NB4 (cell line): ENCODE results near the gene BST1.

Experiments used
- DNase-seq: peaks from one replicate; pipeline ENCODE4 v3.0.0; 2010; ENCODE audit warnings: low read depth
- H3K4me3 ChIP-seq: one replicate; pipeline ENCODE4 v1.5.1; 2011; ENCODE audit warnings: mild to moderate bottlenecking, low read depth, low read length, moderate library complexity
- CTCF ChIP-seq: IDR thresholded peaks from one replicate; pipeline ENCODE4 v1.5.1; 2012; ENCODE audit warnings: low read depth, low read length
- MAX ChIP-seq: IDR thresholded peaks from 2 replicates; pipeline ENCODE4 v1.6.1; 2011; ENCODE audit warnings: low read depth, low read length
- MYC ChIP-seq: IDR thresholded peaks from 2 replicates; pipeline ENCODE4 v1.6.1; 2011; ENCODE audit warnings: low read depth, low read length
- POLR2A ChIP-seq: IDR thresholded peaks from 2 replicates; pipeline ENCODE4 v1.6.1; 2011; ENCODE audit warnings: mild to moderate bottlenecking; ENCODE audit not compliant: insufficient read length; ENCODE audit errors: extremely low read depth

Gene BST1

GRCh38 chr4:15717086-15717485, 14.2 kb downstream of the BST1 start:
- TF ChIP-seq CTCF (no peak), MYC (no peak), POLR2A (no peak), MAX (no peak)
- no peak for DNase-seq
- no peak overlapping the region for H3K4me3 ChIP-seq

- no peak overlapping the region for H3K4me3 ChIP-seq
- DNase-seq, result no peak
- no peak for TF ChIP-seq MYC
- TF ChIP-seq POLR2A, result no peak
These were observed 15.0 kb downstream of the BST1 start for GRCh38 chr4:15717657-15718416.

- H3K4me3 ChIP-seq, result no peak overlapping the region
- TF ChIP-seq POLR2A (no peak), CTCF (no peak), MYC (no peak)
- no peak for DNase-seq
These were observed 15.6 kb downstream of the BST1 start for GRCh38 chr4:15718465-15718864.

GRCh38 chr4:15718959-15719358, 16.1 kb downstream of the BST1 start:
- no peak overlapping the region for H3K4me3 ChIP-seq
- no peak for DNase-seq

GRCh38 chr4:15719506-15719905, 16.6 kb downstream of the BST1 start:
- no peak; the same call in 1 of the 2 replicates for TF ChIP-seq MYC
- DNase-seq, result peak; percentile 93
- no peak overlapping the region for H3K4me3 ChIP-seq

More at GRCh38 chr4:15718959-15719358, 16.1 kb downstream of the BST1 start:
- no peak for TF ChIP-seq POLR2A

- H3K4me3 ChIP-seq, result no peak overlapping the region
- TF ChIP-seq CTCF, result no peak
- no peak for TF ChIP-seq POLR2A
- TF ChIP-seq MYC, result no peak
- TF ChIP-seq MAX, result no peak
- peak; percentile 72 for DNase-seq
These were observed 18.0 kb downstream of the BST1 start for GRCh38 chr4:15720851-15721250.

GRCh38 chr4:15725608-15726007, 22.7 kb downstream of the BST1 start:
- TF ChIP-seq MYC, result no peak
- TF ChIP-seq MAX, result no peak
- TF ChIP-seq CTCF, result no peak
- TF ChIP-seq POLR2A, result no peak
- no peak for DNase-seq
- no peak overlapping the region for H3K4me3 ChIP-seq
